ENCODE measurements around the gene EPHX1. TPM values are rescaled to one million over a fixed set of nuclear protein-coding genes. Genes with fewer than 3 reads are reported as not detected.

EPHX1 gene
- total RNA-seq, 5 donors from 2014 or later (not counting 1 experiment from before 2014, with no cell fraction given), result 0.98 to 5.2 (median 3.7) TPM

DNA sequence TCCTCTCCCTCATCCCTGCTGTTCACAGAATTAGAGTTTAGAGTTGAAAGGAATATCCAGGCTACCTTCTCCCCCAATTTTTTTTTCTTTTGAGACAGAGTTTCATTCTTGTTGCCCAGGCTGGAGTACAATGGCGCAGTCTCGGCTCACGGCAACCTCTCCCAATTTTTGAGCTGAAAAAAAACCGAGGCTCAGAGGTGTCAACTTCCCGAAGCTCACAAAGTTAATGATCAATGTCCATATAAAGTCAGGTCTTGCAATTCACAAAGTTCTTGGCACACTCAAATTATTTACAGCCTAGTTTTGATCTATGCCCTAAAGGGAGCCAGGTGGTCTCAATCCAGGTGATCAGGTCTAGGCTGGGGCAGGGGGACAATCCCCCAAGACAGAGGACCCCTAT, 79.8 kb downstream of the EPHX1 start:
- CTCF ChIA-PET, result interaction anchor here in 1 of 2 donors (1.6 kb wide), 1 partner anchor 15 kb away, joined by 4 read pairs; no protein-coding TSS in a partner anchor
- 93% methylated on average over 3 of the region's 5 CpGs for WGBS (ENCODE audit: insufficient coverage)
- H3K4me3 ChIP-seq (ENCODE audit: control insufficient read depth in 1 of 2, extremely low read depth in 1 of 2, low read length in 1 of 2), result no peak overlapping the region

DNA sequence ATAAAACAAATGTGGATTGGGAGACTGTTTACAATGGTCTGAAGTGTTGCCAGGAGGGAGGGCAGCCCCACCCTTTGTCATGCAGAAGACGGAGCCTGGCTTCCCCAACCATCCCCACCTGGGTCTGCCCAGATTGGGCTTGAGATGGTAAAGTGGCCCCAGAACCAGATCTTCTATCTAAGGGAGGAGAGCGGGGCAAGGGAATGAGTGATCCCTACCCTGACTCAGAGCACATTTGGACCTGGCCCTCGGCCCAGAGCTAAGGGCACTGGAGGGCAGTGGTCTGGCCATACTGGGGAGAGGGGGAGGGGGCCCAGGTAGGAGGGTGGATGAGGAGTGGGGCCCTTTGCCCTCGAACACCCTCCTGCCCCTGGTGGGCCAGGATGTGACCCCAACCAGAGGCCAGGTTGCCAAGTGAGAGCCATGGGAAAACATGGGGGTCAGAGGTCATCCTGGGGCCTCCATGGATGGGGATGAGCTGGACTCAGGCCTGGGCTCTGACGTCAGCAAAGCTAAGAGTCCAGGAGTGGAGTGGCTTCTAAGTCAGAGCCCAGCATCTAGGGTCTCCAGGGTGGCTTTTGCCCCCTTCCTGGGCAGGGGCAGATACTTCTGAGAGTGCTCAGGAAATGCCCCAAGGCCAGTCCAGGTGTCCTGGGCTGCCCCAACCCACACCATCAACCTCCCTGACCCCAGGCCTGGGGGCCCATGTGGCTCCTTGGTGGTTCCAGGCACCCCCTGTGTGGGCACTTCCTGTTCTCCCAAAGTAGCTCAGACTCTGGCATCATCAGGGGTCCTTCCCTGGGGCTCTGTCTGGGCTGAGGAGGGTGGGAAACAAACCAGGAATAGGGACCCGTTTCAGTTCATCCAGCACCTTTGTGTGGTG, 80.7 kb downstream of the EPHX1 start:
- H3K36me3 ChIP-seq (ENCODE audit: control insufficient read depth in 2 of 2, extremely low read depth in 1 of 2, insufficient read depth in 1 of 2, low read length in 1 of 2), result no peaks in the 10 kb centered on the region
- no peak overlapping the region for H3K4me3 Mint-ChIP-seq
- H3K9me3 ChIP-seq, result no peaks in the 10 kb centered on the region
- ChIA-PET POLR2A (interaction anchor here in 1 of 2 donors (1.5 kb wide), 1 partner anchor 9 kb away, joined by 3 read pairs; no protein-coding TSS in a partner anchor), CTCF (interaction anchor here in 1 of 2 donors (1.6 kb wide), 1 partner anchor 14 kb away, joined by 4 read pairs; no protein-coding TSS in a partner anchor)
- H3K4me1 ChIP-seq (ENCODE audit: control insufficient read depth in 1 of 2, extremely low read depth in 1 of 2, insufficient read depth in 2 of 2, low read length in 2 of 2), result peaks cover 9 to 10% of the 10 kb centered on the region in 2 experiments
- H3K27ac ChIP-seq (ENCODE audit: low read length), result no peak overlapping the region
- H3K4me1 Mint-ChIP-seq, result peaks cover 22 to 30% (median 30%) of the 10 kb centered on the region in 3 donors
- no peak overlapping the region for H3K4me3 ChIP-seq (ENCODE audit: control insufficient read depth in 1 of 2, extremely low read depth in 1 of 2, low read length in 1 of 2)
- 75% methylated on average over 2 of the region's 6 CpGs for WGBS (ENCODE audit: insufficient coverage)
- no peak for ATAC-seq (replicated peaks in 1 of 4)
- H3K27ac Mint-ChIP-seq, result peak overlapping the region in 1 of 2 donors; percentile 19
- DNase-seq, result no peak
- no peaks in the 10 kb centered on the region for H3K27me3 Mint-ChIP-seq
- no peaks in the 10 kb centered on the region for H3K36me3 Mint-ChIP-seq
- H3K27me3 ChIP-seq (replicated peaks in 1 of 2; ENCODE audit: control insufficient read depth in 2 of 2, extremely low read depth in 1 of 2, insufficient read depth in 2 of 2, low read length in 1 of 2), result no peaks in the 10 kb centered on the region
- no peaks in the 10 kb centered on the region for H3K9me3 Mint-ChIP-seq

More for the DNA sequence above, 79.8 kb downstream of the EPHX1 start:
- peak overlapping the region in 1 of 2 donors; percentile 36 for H3K27ac Mint-ChIP-seq
- DNase-seq (no peak), ATAC-seq (replicated peaks in 1 of 4) (no peak)
- H3K4me1 Mint-ChIP-seq, result peaks cover 19 to 28% (median 28%) of the 10 kb centered on the region in 3 donors
- no peak overlapping the region for H3K4me3 Mint-ChIP-seq
- no peaks in the 10 kb centered on the region for H3K36me3 Mint-ChIP-seq
- POLR2A ChIA-PET, result interaction anchor here in 1 of 2 donors (0.5 to 1.5 kb wide), 2 partner anchors 9 to 1329 kb away, joined by 3 read pairs; no protein-coding TSS in a partner anchor
- Histone ChIP-seq H3K4me1 (ENCODE audit: control insufficient read depth in 1 of 2, extremely low read depth in 1 of 2, insufficient read depth in 2 of 2, low read length in 2 of 2) (peaks cover 8 to 9% of the 10 kb centered on the region in 2 experiments), H3K36me3 (ENCODE audit: control insufficient read depth in 2 of 2, extremely low read depth in 1 of 2, insufficient read depth in 1 of 2, low read length in 1 of 2) (no peaks in the 10 kb centered on the region), H3K9me3 (no peaks in the 10 kb centered on the region), H3K27ac (ENCODE audit: low read length) (no peak overlapping the region), H3K27me3 (replicated peaks in 1 of 2; ENCODE audit: control insufficient read depth in 2 of 2, extremely low read depth in 1 of 2, insufficient read depth in 2 of 2, low read length in 1 of 2) (no peaks in the 10 kb centered on the region)
- no peaks in the 10 kb centered on the region for H3K9me3 Mint-ChIP-seq
- no peaks in the 10 kb centered on the region for H3K27me3 Mint-ChIP-seq

DNA sequence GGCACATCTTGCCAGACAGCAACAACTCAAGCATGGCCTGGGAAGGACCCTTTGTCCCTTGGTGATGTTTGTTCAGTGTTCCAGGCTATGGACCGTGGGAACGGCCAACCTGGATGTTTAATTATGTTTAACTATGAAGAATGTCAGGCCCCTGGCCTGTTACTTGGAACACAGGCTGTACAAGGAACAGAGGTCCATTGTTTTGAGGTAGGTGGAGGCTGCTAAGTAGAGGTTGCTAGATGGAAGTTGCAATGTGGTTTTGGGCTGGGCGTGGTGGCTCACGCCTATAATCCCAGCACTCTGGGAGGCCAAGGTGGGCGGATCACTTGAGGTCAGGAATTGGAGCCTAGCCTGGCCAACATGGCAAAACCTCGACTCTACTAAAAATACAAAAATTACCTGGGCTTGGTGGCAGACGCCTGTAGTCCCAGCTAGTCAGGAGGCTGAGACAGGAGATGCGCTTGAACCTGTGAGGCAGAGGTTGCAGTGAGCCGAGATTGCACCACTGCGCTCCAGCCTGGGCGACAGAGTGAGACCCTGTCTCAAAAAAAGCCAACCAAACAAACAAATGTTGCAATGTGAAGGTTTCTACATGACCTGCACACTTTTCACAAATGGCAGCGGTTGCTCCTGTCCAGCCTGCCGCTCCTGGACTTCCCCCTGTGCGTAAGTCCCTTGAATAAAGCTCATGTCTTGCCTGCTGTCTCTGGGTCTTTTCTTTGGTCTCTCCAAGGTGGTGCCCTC, 81.5 kb downstream of the EPHX1 start:
- H3K36me3 ChIP-seq (ENCODE audit: control insufficient read depth in 2 of 2, extremely low read depth in 1 of 2, insufficient read depth in 1 of 2, low read length in 1 of 2), result no peaks in the 10 kb centered on the region
- H3K4me1 Mint-ChIP-seq, result peaks cover 30 to 38% (median 38%) of the 10 kb centered on the region in 3 donors
- no peak overlapping the region for H3K4me3 ChIP-seq (ENCODE audit: control insufficient read depth in 1 of 2, extremely low read depth in 1 of 2, low read length in 1 of 2)
- H3K4me3 Mint-ChIP-seq, result no peak overlapping the region
- H3K4me1 ChIP-seq (ENCODE audit: control insufficient read depth in 1 of 2, extremely low read depth in 1 of 2, insufficient read depth in 2 of 2, low read length in 2 of 2), result peaks cover 17 to 18% of the 10 kb centered on the region in 2 experiments
- ChIA-PET CTCF (interaction anchor here in 1 of 2 donors (0.5 kb wide), 1 partner anchor 8 kb away, joined by 5 read pairs; no protein-coding TSS in a partner anchor), POLR2A (interaction anchor here in 1 of 2 donors (0.6 kb wide), 1 partner anchor 32 kb away, joined by 3 read pairs; no protein-coding TSS in a partner anchor)
- no peak for DNase-seq
- H3K9me3 ChIP-seq, result no peaks in the 10 kb centered on the region
- H3K36me3 Mint-ChIP-seq, result no peaks in the 10 kb centered on the region
- WGBS (ENCODE audit: insufficient coverage), result 88% methylated on average over 12 of the region's 14 CpGs
- H3K27ac ChIP-seq (ENCODE audit: low read length), result no peak overlapping the region
- no peaks in the 10 kb centered on the region for H3K27me3 Mint-ChIP-seq
- no peaks in the 10 kb centered on the region for H3K27me3 ChIP-seq (replicated peaks in 1 of 2; ENCODE audit: control insufficient read depth in 2 of 2, extremely low read depth in 1 of 2, insufficient read depth in 2 of 2, low read length in 1 of 2)
- ATAC-seq (replicated peaks in 1 of 4), result no peak
- H3K9me3 Mint-ChIP-seq, result no peaks in the 10 kb centered on the region
- H3K27ac Mint-ChIP-seq, result peak overlapping the region in 1 of 2 donors; percentile 79

DNA sequence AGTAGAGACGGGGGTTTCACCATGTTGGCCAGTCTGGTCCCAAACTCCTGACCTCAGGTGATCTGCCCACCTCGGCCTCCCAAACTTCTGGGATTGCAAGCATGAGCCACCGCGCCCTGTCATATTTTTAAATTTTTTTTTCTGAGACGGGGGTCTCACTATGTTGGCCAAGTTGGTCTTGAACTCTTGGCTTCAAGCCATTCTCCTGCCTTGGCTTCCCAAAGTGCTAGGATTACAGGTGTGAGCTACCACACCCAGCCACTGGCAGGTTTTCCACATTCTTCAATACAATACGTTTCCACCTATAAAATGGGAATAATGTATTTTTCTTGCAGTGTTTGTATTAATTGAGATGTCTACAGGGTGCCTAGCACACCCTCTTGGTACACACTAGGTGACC, 82.4 kb downstream of the EPHX1 start:
- ATAC-seq (replicated peaks in 1 of 4), result no peak
- Mint-ChIP-seq H3K4me3 (no peak overlapping the region), H3K27me3 (no peaks in the 10 kb centered on the region), H3K36me3 (no peaks in the 10 kb centered on the region), H3K9me3 (no peaks in the 10 kb centered on the region), H3K27ac (no peak overlapping the region), H3K4me1 (peaks cover 39 to 47% (median 44%) of the 10 kb centered on the region in 3 donors)
- Histone ChIP-seq H3K4me3 (ENCODE audit: control insufficient read depth in 1 of 2, extremely low read depth in 1 of 2, low read length in 1 of 2) (no peak overlapping the region), H3K27me3 (replicated peaks in 1 of 2; ENCODE audit: control insufficient read depth in 2 of 2, extremely low read depth in 1 of 2, insufficient read depth in 2 of 2, low read length in 1 of 2) (no peaks in the 10 kb centered on the region), H3K4me1 (ENCODE audit: control insufficient read depth in 1 of 2, extremely low read depth in 1 of 2, insufficient read depth in 2 of 2, low read length in 2 of 2) (peaks cover 24 to 26% of the 10 kb centered on the region in 2 experiments), H3K36me3 (ENCODE audit: control insufficient read depth in 2 of 2, extremely low read depth in 1 of 2, insufficient read depth in 1 of 2, low read length in 1 of 2) (no peaks in the 10 kb centered on the region), H3K9me3 (no peaks in the 10 kb centered on the region), H3K27ac (ENCODE audit: low read length) (no peak overlapping the region)
- 91% methylated on average over 5 of the region's 6 CpGs for WGBS (ENCODE audit: insufficient coverage)
- no peak for DNase-seq
- ChIA-PET POLR2A (interaction anchor here in 1 of 2 donors (0.6 kb wide), 1 partner anchor 1046 kb away, joined by 3 read pairs; no protein-coding TSS in a partner anchor), CTCF (interaction anchor here in 1 of 2 donors (0.5 kb wide), 1 partner anchor 9 kb away, joined by 5 read pairs; no protein-coding TSS in a partner anchor)

Other genes starting within 250 kb of the EPHX1 start
- 1 to 10 TPM in 2 of 5 donors, under 1 TPM in 1, not detected in 2; 0.56 to 1.1 (median 1.0) TPM for gene ENAH, start 157.0 kb upstream of the EPHX1 start, total RNA-seq
- 100 to 1,000 TPM in 3 of 5 donors, 10 to 100 TPM in 2; 74.1 to 152 (median 137) TPM for gene SRP9, start 32.3 kb upstream of the EPHX1 start, total RNA-seq
- gene TMEM63A, start 72.3 kb downstream of the EPHX1 start, total RNA-seq, result 100 to 1,000 TPM; 332 to 473 (median 390) TPM
- gene LEFTY1, start 79.0 kb downstream of the EPHX1 start, total RNA-seq, result under 1 TPM; 0.23 to 0.63 (median 0.35) TPM
- gene PYCR2, start 114.1 kb downstream of the EPHX1 start, total RNA-seq, result 100 to 1,000 TPM in 3 of 5 donors, 10 to 100 TPM in 2; 54.4 to 138 (median 126) TPM
- gene LEFTY2, start 131.1 kb downstream of the EPHX1 start, total RNA-seq, result under 1 TPM in 1 of 5 donors, not detected in 4; 0.16 TPM
- 10 to 100 TPM; 19.6 to 36.1 (median 21.8) TPM for gene SDE2, start 189.2 kb downstream of the EPHX1 start, total RNA-seq